K562 (cell line): ENCODE results near the gene FZD1. TPM values are rescaled to one million over a fixed set of nuclear protein-coding genes. Genes with fewer than 3 reads are reported as not detected.

Experiments
- BCL6 ChIP-seq: fragments of 250-450 bp; sonication (Bioruptor Pico); IDR thresholded peaks from 2 replicates; pipeline ENCODE4 v1.4.0; 2020
- BRF2 ChIP-seq: IDR thresholded peaks from 3 replicates; pipeline ENCODE4 v1.6.1; 2011; ENCODE audit warnings: borderline replicate concordance, mild to moderate bottlenecking; ENCODE audit not compliant: insufficient read length, insufficient read depth
- CHD1 ChIP-seq: fragments of 200-600 bp; sonication (generic); IDR thresholded peaks from one replicate; pipeline ENCODE4 v1.6.1; 2012; ENCODE audit warnings: mild to moderate bottlenecking, moderate library complexity, low read length, inconsistent platforms
- CREB1 ChIP-seq, 2 experiments: sonication (generic) in 1 of 2; formaldehyde crosslinking in 1 of 2; IDR thresholded peaks; 2 replicates each; pipeline versions ENCODE4 v1.6.1 to v1.8.0; 2012 to 2022; ENCODE audit warnings: inconsistent platforms in 1 of 2, mild to moderate bottlenecking in 1 of 2, missing genetic modification reagents in 1 of 2, moderate library complexity in 1 of 2
- FOXP4 ChIP-seq: sonication (generic); formaldehyde crosslinking; IDR thresholded peaks from 2 replicates; pipeline ENCODE4 v1.8.0; 2022; ENCODE audit warnings: mild to moderate bottlenecking, missing genetic modification reagents, borderline replicate concordance
- HMGN3 ChIP-seq: IDR thresholded peaks from 2 replicates; pipeline ENCODE4 v1.6.1; 2011; ENCODE audit warnings: borderline replicate concordance, low read depth, mild to moderate bottlenecking, mixed read lengths, low read length; ENCODE audit not compliant: insufficient read length; ENCODE audit errors: extremely low read depth
- HOXB6 ChIP-seq: fragments of 250-450 bp; sonication (Bioruptor Pico); IDR thresholded peaks from 2 replicates; pipeline ENCODE4 v1.5.1; 2022; ENCODE audit warnings: mild to moderate bottlenecking, borderline replicate concordance
- MECOM ChIP-seq: fragments of 250-450 bp; sonication (Bioruptor Pico); IDR thresholded peaks from 2 replicates; pipeline ENCODE4 v1.8.0; 2022; ENCODE audit warnings: inconsistent platforms
- MEIS2 ChIP-seq: fragments of 450-650 bp; IDR thresholded peaks from 2 replicates; pipeline ENCODE4 v1.6.1; 2014; ENCODE audit warnings: mild to moderate bottlenecking; ENCODE audit not compliant: partially characterized antibody
- NFRKB ChIP-seq: fragments of 450-650 bp; IDR thresholded peaks from 2 replicates; pipeline ENCODE4 v1.6.1; 2016; ENCODE audit warnings: low read depth
- NRF1 ChIP-seq, 2 experiments: fragments of 450-650 bp; IDR thresholded peaks in 1 of 2; conservative IDR thresholded peaks in 1 of 2; 2 replicates each; pipeline ENCODE4 v1.6.1; 2014; ENCODE audit warnings: mild to moderate bottlenecking in 2 of 2
- PHB2 ChIP-seq: fragments of 450-650 bp; IDR thresholded peaks from 2 replicates; pipeline ENCODE4 v1.6.1; 2017; ENCODE audit warnings: low read depth
- PHF8 ChIP-seq: fragments of 200-600 bp; sonication (generic); IDR thresholded peaks from 2 replicates; pipeline ENCODE4 v1.6.1; 2012; ENCODE audit warnings: mixed run types, mild to moderate bottlenecking, inconsistent platforms, low read length, moderate library complexity, borderline replicate concordance
- RBM15 ChIP-seq: fragments of 200-400 bp; formaldehyde crosslinking; IDR thresholded peaks from 2 replicates; pipeline ENCODE4 v1.6.1; 2018; ENCODE audit warnings: mild to moderate bottlenecking, low read length, moderate library complexity; ENCODE audit not compliant: insufficient read depth
- TARDBP ChIP-seq: fragments of 450-650 bp; IDR thresholded peaks from 2 replicates; pipeline ENCODE4 v1.6.1; 2016
- TCF7 ChIP-seq: sonication (generic); IDR thresholded peaks from 2 replicates; pipeline ENCODE4 v1.6.1; 2016; ENCODE audit warnings: antibody characterized with exemption, borderline replicate concordance
- ZNF830 ChIP-seq: fragments of 250-450 bp; sonication (Bioruptor Pico); IDR thresholded peaks from 2 replicates; pipeline ENCODE4 v1.5.0; 2021; ENCODE audit warnings: mild to moderate bottlenecking
- polyA plus RNA-seq, 8 experiments: library from polyadenylated mRNA; depleted of rRNA in 4 of 8; stranded (reverse) in 5 of 8; unstranded in 3 of 8; fragments of >200 nt; fragmentation: Nextera tagmentation in 2 of 8; fragmentation: Illumina TruSeq in 1 of 8; extraction: Ambion mirVana in 2 of 8; extraction: Trizol in 1 of 8; gene quantifications; 2 replicates each; pipeline versions ENCODE4 v1.2.1 to v1.2.3, GENCODE V29; 2011 to 2014; ENCODE audit warnings: inconsistent platforms in 1 of 8, missing spikeins in 1 of 8
- total RNA-seq, 7 experiments: library from RNA; depleted of rRNA in 6 of 7; stranded (reverse); fragments of >200 nt in 6 of 7; fragmentation: Illumina TruSeq in 2 of 7; extraction: Trizol in 2 of 7; gene quantifications; 2 replicates each; pipeline versions ENCODE4 v1.2.1 to v1.2.3, GENCODE V29; 2011 to 2021; ENCODE audit warnings: low replicate concordance in 1 of 7
- TF ChIP-seq, protein P1 (sequence below): fragments of 150-350 bp; IDR thresholded peaks from 2 replicates; pipeline ENCODE4 v1.6.1; 2014; ENCODE audit warnings: low read depth, mild to moderate bottlenecking, low read length, borderline replicate concordance

The FZD1 gene
- total and polyA plus RNA-seq, 9 of the 15 experiments (the other 6 are each of a cell fraction or from before 2014, with no cell fraction given) = 0.25 to 5.1 (median 1.8) TPM

- peak; percentile 83; the same call in 1 of the 2 replicates for TF ChIP-seq TARDBP
- TF ChIP-seq, protein P1, sequence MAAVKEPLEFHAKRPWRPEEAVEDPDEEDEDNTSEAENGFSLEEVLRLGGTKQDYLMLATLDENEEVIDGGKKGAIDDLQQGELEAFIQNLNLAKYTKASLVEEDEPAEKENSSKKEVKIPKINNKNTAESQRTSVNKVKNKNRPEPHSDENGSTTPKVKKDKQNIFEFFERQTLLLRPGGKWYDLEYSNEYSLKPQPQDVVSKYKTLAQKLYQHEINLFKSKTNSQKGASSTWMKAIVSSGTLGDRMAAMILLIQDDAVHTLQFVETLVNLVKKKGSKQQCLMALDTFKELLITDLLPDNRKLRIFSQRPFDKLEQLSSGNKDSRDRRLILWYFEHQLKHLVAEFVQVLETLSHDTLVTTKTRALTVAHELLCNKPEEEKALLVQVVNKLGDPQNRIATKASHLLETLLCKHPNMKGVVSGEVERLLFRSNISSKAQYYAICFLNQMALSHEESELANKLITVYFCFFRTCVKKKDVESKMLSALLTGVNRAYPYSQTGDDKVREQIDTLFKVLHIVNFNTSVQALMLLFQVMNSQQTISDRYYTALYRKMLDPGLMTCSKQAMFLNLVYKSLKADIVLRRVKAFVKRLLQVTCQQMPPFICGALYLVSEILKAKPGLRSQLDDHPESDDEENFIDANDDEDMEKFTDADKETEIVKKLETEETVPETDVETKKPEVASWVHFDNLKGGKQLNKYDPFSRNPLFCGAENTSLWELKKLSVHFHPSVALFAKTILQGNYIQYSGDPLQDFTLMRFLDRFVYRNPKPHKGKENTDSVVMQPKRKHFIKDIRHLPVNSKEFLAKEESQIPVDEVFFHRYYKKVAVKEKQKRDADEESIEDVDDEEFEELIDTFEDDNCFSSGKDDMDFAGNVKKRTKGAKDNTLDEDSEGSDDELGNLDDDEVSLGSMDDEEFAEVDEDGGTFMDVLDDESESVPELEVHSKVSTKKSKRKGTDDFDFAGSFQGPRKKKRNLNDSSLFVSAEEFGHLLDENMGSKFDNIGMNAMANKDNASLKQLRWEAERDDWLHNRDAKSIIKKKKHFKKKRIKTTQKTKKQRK = no peak
- no peak for TF ChIP-seq PHF8
- no peak; the same call in 1 of the 2 replicates for TF ChIP-seq TCF7
- TF ChIP-seq FOXP4 (CRISPR knock-in tag) = no peak
- TF ChIP-seq HMGN3 = peak; percentile 64
- peak; percentile 80 for TF ChIP-seq MECOM
- peak; percentile 76 for TF ChIP-seq CREB1 (IDR thresholded peaks at IDR 0.05)
- no peak for TF ChIP-seq CREB1 (CRISPR knock-in tag; IDR thresholded peaks at IDR 0.05)
- TF ChIP-seq NFRKB = peak; percentile 92
- no peak for TF ChIP-seq CHD1
- no peak for TF ChIP-seq BRF2
- TF ChIP-seq PHB2 = peak; percentile 98
- TF ChIP-seq RBM15 = no peak
- TF ChIP-seq HOXB6 (CRISPR knock-in tag) = no peak
- TF ChIP-seq MEIS2 = peak; percentile 68
- TF ChIP-seq ZNF830 (CRISPR knock-in tag) = no peak
- no peak for TF ChIP-seq NRF1 (conservative IDR thresholded peaks at IDR 0.05 in 1 of 2, IDR thresholded peaks at IDR 0.05 in 1 of 2)
- TF ChIP-seq BCL6 (CRISPR knock-in tag) = no peak
These were observed 35.9 kb downstream of the FZD1 start (continued) for GRCh38 chr7:91299952-91300775.
